ENCODE measurements around the gene SDK1.

GRCh38 chr7:3345699-3346481 is 44.8 kb downstream of the SDK1 start:
- TF ChIP-seq CTCF (tag by site-specific recombination; IDR thresholded peaks at IDR 0.05) (no peak), REPIN1 (tag by site-specific recombination; IDR thresholded peaks at IDR 0.05; ENCODE audit: low read depth) (no peak)

All from HEK293 (cell line).